H1 (cell line): ENCODE data around the gene PTPN21. TPM values are rescaled to one million over a fixed set of nuclear protein-coding genes. Genes with fewer than 3 reads are reported as not detected.
A peak's percentile ranks its signal among the peaks of the same experiment; 100 is the strongest.

Experiments used
- CTCF ChIA-PET: fragments of 300-600 bp; sonication (Branson Sonifier 250); formaldehyde crosslinking; loops from one replicate; lab custom pipeline; 2021; ENCODE audit not compliant: partially characterized antibody; lab: Charles Lee
- POLR2A ChIA-PET: fragments of 300-600 bp; sonication (Branson Sonifier 250); formaldehyde crosslinking; loops from one replicate; lab custom pipeline; 2021; ENCODE audit warnings: inconsistent platforms; ENCODE audit not compliant: partially characterized antibody; lab: Charles Lee
- DNase-seq, 2 experiments: peaks; one replicate each; pipeline versions ENCODE4 v3.0.0 to v3.0.0-alpha.2; 2010 to 2022; ENCODE audit warnings: low spot score in 2 of 2, low read depth in 1 of 2, mixed read lengths in 1 of 2
- FAIRE-seq: peaks from 2 replicates; lab custom pipeline; 2011; peaks lifted over from hg19 to GRCh38; lab: Jason Lieb, UNC
- H2AFZ ChIP-seq: 2 replicates; pipeline ENCODE4 v1.8.1; 2012; ENCODE audit warnings: low read length, inconsistent platforms
- H2AK5ac ChIP-seq: 2 replicates; pipeline ENCODE4 v1.6.1; 2013; ENCODE audit warnings: low read depth, low read length
- H2BK120ac ChIP-seq: replicated peaks from 2 replicates; pipeline ENCODE3; 2013; ENCODE audit warnings: low read depth, low read length, inconsistent platforms
- H2BK12ac ChIP-seq: 2 replicates; pipeline ENCODE4 v1.6.1; 2013; ENCODE audit warnings: low read depth, low read length
- H2BK15ac ChIP-seq: 2 replicates; pipeline ENCODE4 v1.6.1; 2013; ENCODE audit warnings: low read length
- H2BK20ac ChIP-seq: 2 replicates; pipeline ENCODE4 v1.6.1; 2013; ENCODE audit warnings: low read length
- H2BK5ac ChIP-seq: 2 replicates; pipeline ENCODE4 v1.6.1; 2013; ENCODE audit warnings: low read depth, low read length
- H3K14ac ChIP-seq: 2 replicates; pipeline ENCODE4 v1.6.1; 2013; ENCODE audit warnings: inconsistent platforms; ENCODE audit not compliant: insufficient read length
- H3K18ac ChIP-seq: 2 replicates; pipeline ENCODE4 v1.6.1; 2013; ENCODE audit warnings: low read length; ENCODE audit errors: extremely low read depth
- H3K23ac ChIP-seq: 2 replicates; pipeline ENCODE4 v1.6.1; 2013; ENCODE audit warnings: inconsistent platforms; ENCODE audit not compliant: insufficient read length
- H3K23me2 ChIP-seq: 2 replicates; pipeline ENCODE4 v1.6.1; 2013; ENCODE audit warnings: low read depth, low read length
- H3K27ac ChIP-seq: 2 replicates; pipeline ENCODE4 v1.6.1; 2011; ENCODE audit warnings: low read depth, low read length, inconsistent platforms
- H3K27me3 ChIP-seq, 4 experiments: replicated peaks in 1 of 4; 1 replicate in 1 of 4; 2 replicates in 3 of 4; pipeline versions ENCODE4 v1.6.1 to v1.8.1; 2011 to 2013; ENCODE audit warnings: low read length in 3 of 4, mild to moderate bottlenecking in 3 of 4, inconsistent platforms in 2 of 4, mixed read lengths in 2 of 4, moderate library complexity in 1 of 4; ENCODE audit not compliant: control insufficient read depth in 3 of 4, insufficient read depth in 3 of 4; ENCODE audit errors: extremely low read depth in 1 of 4
- H3K36me3 ChIP-seq, 4 experiments: 2 replicates each; pipeline versions ENCODE4 v1.6.1 to v1.8.1; 2011 to 2013; ENCODE audit warnings: mild to moderate bottlenecking in 4 of 4, low read length in 3 of 4, moderate library complexity in 2 of 4, control low read depth in 1 of 4, inconsistent platforms in 1 of 4; ENCODE audit not compliant: insufficient read depth in 4 of 4, control insufficient read depth in 2 of 4
- H3K4ac ChIP-seq: replicated peaks from 2 replicates; pipeline ENCODE3; 2013; ENCODE audit warnings: low read length, low read depth, mixed read lengths, inconsistent platforms; ENCODE audit not compliant: insufficient read length
- H3K4me1 ChIP-seq, 4 experiments: replicated peaks in 1 of 4; 1 replicate in 1 of 4; 2 replicates in 3 of 4; pipeline versions ENCODE4 v1.6.1 to v1.8.1; 2011 to 2013; ENCODE audit warnings: low read length in 3 of 4, inconsistent platforms in 2 of 4, mixed read lengths in 1 of 4; ENCODE audit not compliant: insufficient read depth in 4 of 4, control insufficient read depth in 3 of 4
- H3K4me2 ChIP-seq, 2 experiments: 2 replicates each; pipeline versions ENCODE4 v1.6.1 to v1.8.1; 2011 to 2013; ENCODE audit warnings: low read depth in 2 of 2, low read length in 2 of 2, control low read depth in 1 of 2, inconsistent platforms in 1 of 2, mild to moderate bottlenecking in 1 of 2; ENCODE audit not compliant: insufficient read depth in 1 of 2
- H3K4me3 ChIP-seq, 4 experiments: fragments of 200-600, 300-600 bp in 1 of 4; sonication (generic), shearing (Covaris generic), sonication (Bioruptor Twin) in 1 of 4; 2 replicates each; pipeline versions ENCODE4 v1.5.1 to v1.8.1; 2011 to 2016; ENCODE audit warnings: low read length in 4 of 4, low read depth in 3 of 4, control low read depth in 2 of 4, inconsistent platforms in 2 of 4, mild to moderate bottlenecking in 2 of 4, mixed read lengths in 1 of 4, moderate library complexity in 1 of 4; ENCODE audit not compliant: insufficient read depth in 2 of 4; ENCODE audit errors: extremely low read depth in 1 of 4
- H3K56ac ChIP-seq: replicated peaks from 2 replicates; pipeline ENCODE3; 2013; ENCODE audit warnings: low read depth, mild to moderate bottlenecking, mixed read lengths, low read length, inconsistent platforms; ENCODE audit not compliant: insufficient read length
- H3K79me1 ChIP-seq: 2 replicates; pipeline ENCODE4 v1.6.1; 2013; ENCODE audit warnings: low read depth, low read length, control low read depth
- H3K79me2 ChIP-seq, 2 experiments: 2 replicates each; pipeline versions ENCODE4 v1.6.1 to v1.8.1; 2012 to 2013; ENCODE audit warnings: low read length in 2 of 2, mild to moderate bottlenecking in 2 of 2, inconsistent platforms in 1 of 2; ENCODE audit not compliant: insufficient read depth in 2 of 2, control insufficient read depth in 1 of 2
- H3K9ac ChIP-seq, 4 experiments: replicated peaks in 1 of 4; 1 replicate in 1 of 4; 2 replicates in 3 of 4; pipeline versions ENCODE4 v1.6.1 to v1.8.1; 2011 to 2013; ENCODE audit warnings: low read depth in 3 of 4, low read length in 3 of 4, control low read depth in 2 of 4, mild to moderate bottlenecking in 2 of 4, moderate library complexity in 2 of 4, inconsistent platforms in 1 of 4; ENCODE audit errors: extremely low read depth in 1 of 4
- H3K9me3 ChIP-seq, 2 experiments: 2 replicates each; pipeline versions ENCODE4 v1.6.1 to v1.8.1; 2012 to 2013; ENCODE audit warnings: mild to moderate bottlenecking in 2 of 2, moderate library complexity in 2 of 2, control low read depth in 1 of 2, inconsistent platforms in 1 of 2, low read depth in 1 of 2, low read length in 1 of 2, mixed read lengths in 1 of 2; ENCODE audit not compliant: insufficient read depth in 2 of 2
- H4K20me1 ChIP-seq, 2 experiments: replicated peaks in 1 of 2; 2 replicates each; pipeline versions ENCODE3 to v1.8.1; 2011 to 2013; ENCODE audit warnings: inconsistent platforms in 2 of 2, low read length in 2 of 2, mild to moderate bottlenecking in 1 of 2; ENCODE audit not compliant: insufficient read depth in 2 of 2, control insufficient read depth in 1 of 2
- H4K5ac ChIP-seq: 2 replicates; pipeline ENCODE4 v1.6.1; 2013; ENCODE audit warnings: low read length, low read depth, mixed read lengths, inconsistent platforms; ENCODE audit not compliant: insufficient read length
- H4K8ac ChIP-seq: 2 replicates; pipeline ENCODE4 v1.8.0; 2013; ENCODE audit warnings: mild to moderate bottlenecking, moderate library complexity, low read length, inconsistent platforms; ENCODE audit not compliant: insufficient read depth; ENCODE audit errors: extremely low read depth
- H4K91ac ChIP-seq: replicated peaks from 2 replicates; pipeline ENCODE3; 2013; ENCODE audit warnings: low read length, mixed read lengths, inconsistent platforms; ENCODE audit not compliant: insufficient read length
- NANOG ChIP-seq: IDR thresholded peaks from 2 replicates; pipeline ENCODE4 v1.6.1; 2011; ENCODE audit warnings: low read length, low read depth, mild to moderate bottlenecking, inconsistent platforms; ENCODE audit not compliant: insufficient read depth, poor library complexity, severe bottlenecking
- RNF2 ChIP-seq: fragments of 200-900, 300-1000 bp; sonication (generic); IDR thresholded peaks from 2 replicates; pipeline ENCODE4 v1.7.1; 2016; ENCODE audit warnings: borderline replicate concordance, low read depth, mild to moderate bottlenecking, antibody characterized with exemption, low read length; ENCODE audit not compliant: poor library complexity, severe bottlenecking; ENCODE audit errors: missing control alignments
- SRF ChIP-seq: IDR thresholded peaks from 2 replicates; pipeline ENCODE4 v1.6.1; 2011; ENCODE audit warnings: mild to moderate bottlenecking, low read depth, low read length, moderate library complexity
- TCF12 ChIP-seq: IDR thresholded peaks from 2 replicates; pipeline ENCODE4 v1.6.1; 2011; ENCODE audit warnings: low read depth, mild to moderate bottlenecking, low read length
- WGBS, 2 experiments: shearing (Covaris generic) in 1 of 2; methylation state at CpG; one replicate each; pipeline versions ENCODE4 v1.1.6 to v1.1.7; 2013 to 2015; ENCODE audit warnings: low lambda C conversion rate in 2 of 2, mixed read lengths in 2 of 2, inconsistent platforms in 1 of 2, low coverage in 1 of 2, missing lambda C conversion rate in 1 of 2; ENCODE audit not compliant: insufficient replicate concordance in 2 of 2, insufficient coverage in 1 of 2, insufficient read length in 1 of 2; ENCODE audit errors: extremely low coverage in 1 of 2, missing lambda C conversion rate in 1 of 2; 5-methylcytosine and 5-hydroxymethylcytosine counted together
- polyA plus RNA-seq, 7 experiments: library from polyadenylated mRNA; depleted of rRNA in 3 of 7; stranded (reverse) in 5 of 7; unstranded in 2 of 7; fragments of >200 nt in 5 of 7; fragments of 200-250 nt in 2 of 7; gene quantifications; 1 replicate in 5 of 7; 2 replicates in 1 of 7; 4 replicates in 1 of 7; pipeline versions ENCODE4 v1.2.1 to v1.2.3, GENCODE V29; 2011 to 2013; ENCODE audit warnings: missing spikeins in 2 of 7, mixed read lengths in 2 of 7
- total RNA-seq: library from RNA; stranded (reverse); fragmentation: NEBNext Ultra II Directional; extraction: Animal tissue kit (Norgen Biotek cat#: 25700); gene quantifications from 2 replicates; pipeline ENCODE4 v1.2.1, GENCODE V29; 2021
- TF ChIP-seq, protein P1 (sequence below): IDR thresholded peaks from 2 replicates; pipeline ENCODE4 v1.6.1; 2012; ENCODE audit warnings: inconsistent platforms

The PTPN21 gene
- total and polyA plus RNA-seq, 2 of the 8 experiments (the other 6 are each of a cell fraction or from before 2014, with no cell fraction given), result 6.5 to 16.1 TPM

DNA sequence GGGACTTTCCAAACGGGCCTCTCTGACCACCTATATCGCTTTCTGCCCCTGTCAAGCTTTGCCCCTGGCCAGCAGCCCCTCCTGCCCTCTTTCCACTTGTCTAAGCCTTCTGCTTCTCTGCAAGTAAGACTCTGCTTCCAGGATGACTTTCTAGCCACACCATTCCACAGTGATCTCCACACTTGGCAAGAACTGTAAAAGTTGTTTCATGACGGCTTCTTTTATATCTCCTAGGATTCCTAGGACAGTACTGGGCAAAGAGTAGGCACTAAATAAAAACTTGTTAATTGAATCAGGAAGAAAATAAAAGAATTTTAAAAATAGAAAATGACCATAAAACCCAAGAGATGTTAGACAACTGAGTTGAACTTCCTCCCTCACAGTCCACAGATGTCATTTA is 1.8 kb upstream of the PTPN21 start:
- no peaks in the 10 kb centered on the region for H4K20me1 ChIP-seq
- no peak overlapping the region for H3K4me2 ChIP-seq
- H3K18ac ChIP-seq, result no peak overlapping the region

More for the DNA sequence above, 1.8 kb upstream of the PTPN21 start:
- no peak overlapping the region for H4K5ac ChIP-seq
- no peak overlapping the region for H2AK5ac ChIP-seq
- WGBS, 2 experiments, result 62% methylated on average over 3 of the region's 3 CpGs; no CpG with 5 or more reads in 1 of the 2 experiments
- DNase-seq (no peak), FAIRE-seq (no peak)
- no peak overlapping the region for H4K8ac ChIP-seq
- no peak overlapping the region for H3K27ac ChIP-seq
- H2BK5ac ChIP-seq, result no peak overlapping the region
- H3K4ac ChIP-seq, result no peak overlapping the region
- ChIA-PET POLR2A (no interaction called here), CTCF (interaction anchor here (1.2 kb wide), 1 partner anchor 67 kb away, joined by 3 read pairs; no protein-coding TSS in a partner anchor)
- H3K4me1 ChIP-seq, result peaks cover 0 to 10% (median 3%) of the 10 kb centered on the region in 4 experiments; a peak in 3 of 7 replicates
- no peaks in the 10 kb centered on the region for H3K9me3 ChIP-seq
- H3K9ac ChIP-seq, result no peak overlapping the region
- no peak overlapping the region for H3K14ac ChIP-seq
- H3K36me3 ChIP-seq, result no peaks in the 10 kb centered on the region
- no peak overlapping the region for H3K56ac ChIP-seq
- peak overlapping the region; percentile 68; the same call in 1 of the 2 replicates for H2AFZ ChIP-seq
- H3K4me3 ChIP-seq, result no peak overlapping the region
- H3K23ac ChIP-seq, result no peak overlapping the region
- H3K79me1 ChIP-seq, result no peaks in the 10 kb centered on the region
- H4K91ac ChIP-seq, result no peak overlapping the region
- H2BK20ac ChIP-seq, result no peak overlapping the region
- TF ChIP-seq, protein P1, sequence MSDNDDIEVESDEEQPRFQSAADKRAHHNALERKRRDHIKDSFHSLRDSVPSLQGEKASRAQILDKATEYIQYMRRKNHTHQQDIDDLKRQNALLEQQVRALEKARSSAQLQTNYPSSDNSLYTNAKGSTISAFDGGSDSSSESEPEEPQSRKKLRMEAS, result no peak
- no peak for TF ChIP-seq TCF12
- no peak for TF ChIP-seq SRF
- TF ChIP-seq RNF2, result no peak
- TF ChIP-seq NANOG, result no peak
- no peak overlapping the region for H2BK15ac ChIP-seq
- no peak overlapping the region for H2BK12ac ChIP-seq
- H2BK120ac ChIP-seq, result no peak overlapping the region
- peaks cover 6% of the 10 kb centered on the region; the same call in 1 of the 2 replicates for H3K23me2 ChIP-seq
- H3K79me2 ChIP-seq, result peaks cover 0 to 14% of the 10 kb centered on the region in 2 experiments; a peak in 3 of 4 replicates
- no peaks in the 10 kb centered on the region for H3K27me3 ChIP-seq
